ENCODE data around the gene SVOPL.

DNA sequence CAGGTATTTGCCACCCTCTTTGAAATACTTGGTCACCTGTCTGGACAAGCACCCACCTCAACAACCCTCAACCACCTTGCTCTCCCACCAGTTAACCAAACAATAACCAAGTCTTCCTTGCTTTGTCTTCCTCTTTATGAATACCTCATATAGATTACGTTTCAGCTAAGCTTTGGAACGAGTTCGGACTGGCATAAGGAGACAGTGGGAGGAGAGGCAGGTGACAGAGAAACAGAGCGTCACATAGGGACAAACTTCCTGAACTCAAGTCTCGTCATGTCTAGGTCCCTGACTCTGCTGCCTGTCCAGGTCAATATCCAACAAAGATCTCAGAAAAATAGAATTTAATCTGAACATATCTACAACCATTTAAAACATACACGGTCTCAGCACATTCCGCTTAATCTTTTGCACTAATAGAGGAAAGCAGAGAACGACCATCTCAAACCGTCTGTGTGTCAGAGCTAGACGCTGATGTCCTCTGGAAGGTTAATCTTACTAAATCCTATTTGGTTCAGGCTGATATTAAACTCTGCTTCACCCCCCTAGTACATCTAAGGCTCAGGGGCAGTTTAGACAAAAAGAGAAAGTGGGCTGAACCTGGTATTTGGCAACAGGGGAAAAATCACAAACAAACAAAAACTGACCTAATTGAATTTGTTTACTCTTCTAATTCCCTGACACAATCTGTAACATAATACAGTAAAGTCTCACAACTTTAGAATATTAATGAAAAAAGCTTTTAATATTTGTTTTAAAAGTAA lies 26.4 kb upstream of the SVOPL start:
- TF ChIP-seq, protein P1, sequence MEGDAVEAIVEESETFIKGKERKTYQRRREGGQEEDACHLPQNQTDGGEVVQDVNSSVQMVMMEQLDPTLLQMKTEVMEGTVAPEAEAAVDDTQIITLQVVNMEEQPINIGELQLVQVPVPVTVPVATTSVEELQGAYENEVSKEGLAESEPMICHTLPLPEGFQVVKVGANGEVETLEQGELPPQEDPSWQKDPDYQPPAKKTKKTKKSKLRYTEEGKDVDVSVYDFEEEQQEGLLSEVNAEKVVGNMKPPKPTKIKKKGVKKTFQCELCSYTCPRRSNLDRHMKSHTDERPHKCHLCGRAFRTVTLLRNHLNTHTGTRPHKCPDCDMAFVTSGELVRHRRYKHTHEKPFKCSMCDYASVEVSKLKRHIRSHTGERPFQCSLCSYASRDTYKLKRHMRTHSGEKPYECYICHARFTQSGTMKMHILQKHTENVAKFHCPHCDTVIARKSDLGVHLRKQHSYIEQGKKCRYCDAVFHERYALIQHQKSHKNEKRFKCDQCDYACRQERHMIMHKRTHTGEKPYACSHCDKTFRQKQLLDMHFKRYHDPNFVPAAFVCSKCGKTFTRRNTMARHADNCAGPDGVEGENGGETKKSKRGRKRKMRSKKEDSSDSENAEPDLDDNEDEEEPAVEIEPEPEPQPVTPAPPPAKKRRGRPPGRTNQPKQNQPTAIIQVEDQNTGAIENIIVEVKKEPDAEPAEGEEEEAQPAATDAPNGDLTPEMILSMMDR (IDR thresholded peaks at IDR 0.05; ENCODE audit: low read depth, low read length), result no peak
- TF ChIP-seq POLR2A (IDR thresholded peaks at IDR 0.05; ENCODE audit: extremely low read depth, insufficient read length), result no peak
